Stomach (tissue), 4 donors: ENCODE data around the gene ZNF526.

Source experiments
- CTCF ChIP-seq, 7 experiments: fragments of 450-650 bp in 4 of 7; fragments of 200-600 bp in 3 of 7; sonication (generic) in 3 of 7; IDR thresholded peaks; one replicate each; pipeline ENCODE4 v1.5.1; 2016 to 2019; ENCODE audit warnings: antibody characterized with exemption in 7 of 7, control low read depth in 2 of 7, mild to moderate bottlenecking in 1 of 7
- EP300 ChIP-seq: sonication (generic); formaldehyde crosslinking; IDR thresholded peaks from one replicate; pipeline ENCODE4 v1.6.1; 2017; ENCODE audit warnings: antibody characterized with exemption

- TF ChIP-seq EP300 (no peak), CTCF (IDR thresholded peaks at IDR 0.05) (no peak)
Measured at GRCh38 chr19:42228641-42229040, 8.5 kb downstream of the ZNF526 start.
